ENCODE results near the gene KPNB1. TPM values are rescaled to one million over a fixed set of nuclear protein-coding genes. Genes with fewer than 3 reads are reported as not detected.
"Not testable (repeated sequence)": the region's sequence is repeated elsewhere in the genome, so short reads cannot be mapped to it uniquely, and the experiment has no call there.

Gene KPNB1
- total and polyA plus RNA-seq, 7 donors = 78.0 to 323 (median 192) TPM

DNA sequence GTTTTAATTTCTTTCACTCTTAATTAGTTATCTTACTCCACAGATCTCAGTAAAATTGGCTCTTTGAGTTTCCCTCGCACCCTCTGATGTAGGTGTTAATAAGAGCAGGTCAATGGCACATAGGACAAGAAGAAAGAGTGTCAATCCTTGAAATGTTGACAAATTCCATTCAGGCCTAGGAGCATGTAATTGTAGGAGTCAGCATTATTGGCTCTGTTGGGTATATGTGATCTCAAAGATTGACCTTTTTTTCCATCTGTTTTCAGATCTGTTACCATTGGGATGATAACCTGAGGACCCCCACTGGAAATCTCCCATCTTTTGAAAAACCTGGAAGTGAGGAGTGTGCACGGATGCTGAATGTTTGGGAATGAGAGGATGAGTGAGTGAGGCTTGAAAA lies 32.4 kb downstream of the KPNB1 start:
- Histone ChIP-seq H3K27me3 (ENCODE audit: insufficient read depth in 3 of 3, low read length in 2 of 3) (no peaks in the 10 kb centered on the region), H3K9me3 (no peaks in the 10 kb centered on the region), H3K27ac (no peak overlapping the region), H3K36me3 (ENCODE audit: insufficient read depth in 1 of 2, low read depth in 1 of 2) (peaks cover 28 to 77% of the 10 kb centered on the region in 2 donors), H3K4me1 (peaks cover 20% of the 10 kb centered on the region), H3K4me3 (no peak overlapping the region)
- 87 to 96% (median 88%) methylated on average over 2 of the region's 2 CpGs for WGBS, 3 donors
- TF ChIP-seq, protein P1, sequence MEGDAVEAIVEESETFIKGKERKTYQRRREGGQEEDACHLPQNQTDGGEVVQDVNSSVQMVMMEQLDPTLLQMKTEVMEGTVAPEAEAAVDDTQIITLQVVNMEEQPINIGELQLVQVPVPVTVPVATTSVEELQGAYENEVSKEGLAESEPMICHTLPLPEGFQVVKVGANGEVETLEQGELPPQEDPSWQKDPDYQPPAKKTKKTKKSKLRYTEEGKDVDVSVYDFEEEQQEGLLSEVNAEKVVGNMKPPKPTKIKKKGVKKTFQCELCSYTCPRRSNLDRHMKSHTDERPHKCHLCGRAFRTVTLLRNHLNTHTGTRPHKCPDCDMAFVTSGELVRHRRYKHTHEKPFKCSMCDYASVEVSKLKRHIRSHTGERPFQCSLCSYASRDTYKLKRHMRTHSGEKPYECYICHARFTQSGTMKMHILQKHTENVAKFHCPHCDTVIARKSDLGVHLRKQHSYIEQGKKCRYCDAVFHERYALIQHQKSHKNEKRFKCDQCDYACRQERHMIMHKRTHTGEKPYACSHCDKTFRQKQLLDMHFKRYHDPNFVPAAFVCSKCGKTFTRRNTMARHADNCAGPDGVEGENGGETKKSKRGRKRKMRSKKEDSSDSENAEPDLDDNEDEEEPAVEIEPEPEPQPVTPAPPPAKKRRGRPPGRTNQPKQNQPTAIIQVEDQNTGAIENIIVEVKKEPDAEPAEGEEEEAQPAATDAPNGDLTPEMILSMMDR (IDR thresholded peaks at IDR 0.05) = no peak
- DNase-seq (no peak), ATAC-seq (no peak)
- intact Hi-C loops (cut with DNase I) = no loop called here

DNA sequence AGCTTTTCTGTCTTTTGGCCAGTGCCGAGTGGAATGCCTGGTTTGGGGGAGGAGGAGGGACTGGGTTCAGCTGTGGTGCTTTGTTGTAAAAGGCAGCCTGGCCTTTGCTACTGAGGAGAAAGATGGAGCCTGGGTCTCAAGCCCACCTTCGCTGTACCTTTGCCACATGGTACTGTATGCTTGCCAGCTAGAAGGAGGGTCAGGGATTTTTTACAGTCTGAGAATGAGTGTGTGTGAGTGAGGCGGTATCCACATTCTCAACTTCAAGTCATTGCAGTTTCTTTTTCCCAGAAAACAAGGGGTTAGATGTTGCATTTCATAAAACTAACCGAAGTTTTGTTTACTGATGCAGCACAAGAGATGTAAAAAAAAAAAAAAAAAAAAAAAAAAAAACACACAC lies 33.0 kb downstream of the KPNB1 start:
- H3K27ac ChIP-seq; DNase-seq; ATAC-seq; H3K4me3 ChIP-seq; H3K27me3 ChIP-seq (ENCODE audit: insufficient read depth in 3 of 3, low read length in 2 of 3); intact Hi-C loops (cut with DNase I); H3K9me3 ChIP-seq: not testable (repeated sequence)
- Histone ChIP-seq H3K4me1 (peaks cover 26% of the 10 kb centered on the region), H3K36me3 (ENCODE audit: insufficient read depth in 1 of 2, low read depth in 1 of 2) (peaks cover 22 to 71% of the 10 kb centered on the region in 2 donors)
- WGBS, 3 donors = 75 to 81% (median 78%) methylated on average over 4 of the region's 4 CpGs

DNA sequence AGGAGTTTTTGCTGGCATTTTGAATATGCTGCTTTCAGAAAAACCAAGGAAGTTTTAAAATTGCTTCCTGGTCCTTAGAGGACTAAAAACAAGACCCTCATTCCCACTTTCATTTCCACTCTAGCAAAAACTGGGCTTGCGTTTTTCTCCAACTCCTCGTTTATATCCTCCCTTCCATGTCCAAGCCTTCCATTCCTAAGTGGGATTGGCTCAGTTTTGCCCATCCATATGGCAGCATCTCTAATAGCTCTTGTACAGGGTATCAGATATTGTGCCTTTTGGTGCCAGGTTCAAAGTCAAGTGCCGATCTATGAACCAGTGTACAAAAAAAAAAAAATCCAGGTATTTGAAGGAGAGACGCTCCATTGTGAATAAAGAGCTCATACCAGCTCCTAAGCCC lies 34.3 kb downstream of the KPNB1 start:
- intact Hi-C loops (cut with DNase I) = no loop called here
- Histone ChIP-seq H3K4me3 (no peak overlapping the region), H3K27me3 (ENCODE audit: insufficient read depth in 3 of 3, low read length in 2 of 3) (no peaks in the 10 kb centered on the region), H3K9me3 (no peaks in the 10 kb centered on the region), H3K36me3 (ENCODE audit: insufficient read depth in 1 of 2, low read depth in 1 of 2) (peaks cover 14 to 58% of the 10 kb centered on the region in 2 donors), H3K4me1 (peaks cover 30% of the 10 kb centered on the region), H3K27ac (no peak overlapping the region)
- ATAC-seq = no peak
- DNase-seq = no peak
- 87 to 92% (median 91%) methylated on average over 4 of the region's 4 CpGs for WGBS, 3 donors
- TF ChIP-seq, protein P1 (IDR thresholded peaks at IDR 0.05) = no peak

DNA sequence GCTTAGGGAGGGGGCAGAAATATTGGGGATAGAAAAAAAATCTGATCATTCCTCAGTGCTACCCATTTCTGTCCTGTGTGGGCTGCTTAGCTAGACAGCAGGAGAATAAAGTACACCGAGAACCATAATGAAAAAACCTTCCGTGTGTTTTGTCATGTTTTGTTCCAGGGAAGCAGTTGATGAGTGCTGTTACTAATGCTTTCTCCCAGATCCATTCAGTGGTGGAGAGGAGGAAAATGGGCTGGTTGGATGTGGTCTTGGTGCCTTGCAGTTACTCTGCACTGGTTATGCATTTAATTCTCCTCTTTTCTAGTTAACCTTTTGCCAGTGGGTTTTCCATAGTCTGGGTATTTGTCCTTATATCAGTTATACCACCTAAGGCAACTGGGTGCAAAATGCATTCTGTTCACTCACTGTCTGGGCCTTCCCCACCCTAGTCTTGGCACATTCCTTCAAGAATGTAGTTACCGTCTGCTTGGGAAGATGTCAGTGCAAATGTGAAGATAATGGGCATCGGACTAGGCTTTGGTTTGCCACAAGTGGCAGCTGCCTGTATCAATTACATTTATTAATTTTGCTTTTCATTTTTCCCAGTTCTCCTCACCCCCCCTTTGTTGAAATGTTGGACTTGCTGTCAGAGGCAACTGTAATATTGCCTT lies 34.9 kb downstream of the KPNB1 start:
- TF ChIP-seq, protein P1 (IDR thresholded peaks at IDR 0.05) = no peak
- H3K27me3 ChIP-seq (ENCODE audit: insufficient read depth in 3 of 3, low read length in 2 of 3) = no peaks in the 10 kb centered on the region
- peaks cover 11 to 52% of the 10 kb centered on the region in 2 donors for H3K36me3 ChIP-seq (ENCODE audit: insufficient read depth in 1 of 2, low read depth in 1 of 2)

DNA sequence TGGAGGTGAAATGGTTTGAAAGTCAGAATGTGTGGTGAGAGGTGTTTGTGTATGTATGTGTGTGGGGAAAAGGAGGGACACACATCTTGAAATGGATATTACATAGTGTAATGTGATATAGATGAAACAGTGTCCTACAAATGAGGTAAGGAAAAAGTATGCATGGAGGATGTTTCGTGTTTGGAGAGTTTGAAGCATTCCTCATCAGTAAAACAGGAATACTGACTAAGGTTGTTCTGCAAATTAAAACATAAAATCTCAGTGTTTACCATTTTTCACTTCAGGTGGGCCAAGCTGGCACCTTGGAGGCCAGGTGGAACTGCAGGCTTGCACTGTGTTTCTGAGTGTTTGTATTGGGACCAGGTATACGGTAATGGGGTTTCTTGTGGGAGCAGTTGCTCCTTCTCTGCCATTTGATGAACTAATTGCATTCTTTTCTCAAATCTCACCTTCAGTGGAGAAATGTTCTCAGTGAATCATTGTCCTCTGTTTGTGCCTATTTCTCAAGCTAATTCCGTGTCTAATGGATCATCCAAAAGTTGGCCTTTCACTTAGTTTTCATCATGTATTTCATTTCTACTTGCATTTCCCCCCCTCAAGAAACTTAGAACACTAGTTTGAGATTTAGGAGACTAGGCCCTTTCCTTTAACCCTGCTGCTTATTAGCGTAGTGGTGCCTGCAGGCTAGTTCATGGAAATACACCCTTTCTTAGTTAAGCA lies 36.0 kb downstream of the KPNB1 start:
- no peak overlapping the region for H3K27ac ChIP-seq
- H3K4me1 ChIP-seq = peaks cover 30% of the 10 kb centered on the region
- intact Hi-C loops (cut with DNase I) = no loop called here
- no peaks in the 10 kb centered on the region for H3K9me3 ChIP-seq
- 55 to 84% (median 57%) methylated on average over 4 of the region's 4 CpGs for WGBS, 3 donors
- ATAC-seq = peak in 1 of 4 donors; percentile 50
- H3K36me3 ChIP-seq (ENCODE audit: insufficient read depth in 1 of 2, low read depth in 1 of 2) = peaks cover 7 to 41% of the 10 kb centered on the region in 2 donors
- no peak overlapping the region for H3K4me3 ChIP-seq
- no peak for DNase-seq
- H3K27me3 ChIP-seq (ENCODE audit: insufficient read depth in 3 of 3, low read length in 2 of 3) = no peaks in the 10 kb centered on the region
- TF ChIP-seq, protein P1 (IDR thresholded peaks at IDR 0.05) = no peak

More for the DNA sequence above, 34.9 kb downstream of the KPNB1 start:
- Histone ChIP-seq H3K4me1 (peaks cover 30% of the 10 kb centered on the region), H3K27ac (no peak overlapping the region), H3K4me3 (no peak overlapping the region), H3K9me3 (no peaks in the 10 kb centered on the region)
- no peak for ATAC-seq
- WGBS, 3 donors = 59 to 79% (median 61%) methylated on average over 4 of the region's 4 CpGs
- intact Hi-C loops (cut with DNase I) = no loop called here
- no peak for DNase-seq
